Type B pancreatic cell (in vitro differentiated cells): ENCODE data around the gene FLOT1. TPM values are rescaled to one million over a fixed set of nuclear protein-coding genes. Genes with fewer than 3 reads are reported as not detected.

Source experiments
- DNase-seq: peaks from one replicate; pipeline ENCODE4 v3.0.0; 2021; ENCODE audit warnings: mixed read lengths; ENCODE audit not compliant: unreplicated experiment; ENCODE audit errors: extremely low spot score
- H3K27ac Mint-ChIP-seq: 2 replicates; pipeline ENCODE4 v1.8.0; 2021; ENCODE audit warnings: mild to moderate bottlenecking, mixed read lengths
- H3K27me3 Mint-ChIP-seq: 2 replicates; pipeline ENCODE4 v1.8.0; 2021; ENCODE audit warnings: mixed read lengths
- H3K36me3 Mint-ChIP-seq: 2 replicates; pipeline ENCODE4 v1.8.0; 2021; ENCODE audit warnings: mixed read lengths
- H3K4me1 Mint-ChIP-seq: one replicate; pipeline ENCODE4 v1.8.0; 2021; ENCODE audit warnings: mixed read lengths; ENCODE audit not compliant: unreplicated experiment
- H3K4me3 Mint-ChIP-seq: 2 replicates; pipeline ENCODE4 v1.8.0; 2021; ENCODE audit warnings: mild to moderate bottlenecking, mixed read lengths
- H3K9me3 Mint-ChIP-seq: 2 replicates; pipeline ENCODE4 v1.8.0; 2021; ENCODE audit warnings: mixed read lengths
- total RNA-seq: library from RNA; stranded (reverse); gene quantifications from 2 replicates; pipeline ENCODE4 v1.2.1, GENCODE V29; 2021; ENCODE audit warnings: low replicate concordance
- TF ChIP-seq, protein P1 (sequence below): fragments of 200-600 bp; sonication (generic); conservative IDR thresholded peaks from 2 replicates; pipeline ENCODE4 v1.5.0; 2021; ENCODE audit warnings: antibody characterized with exemption, mild to moderate bottlenecking

Gene FLOT1
- total RNA-seq, 1 donor from 2014 or later, result 94.8 TPM

GRCh38 chr6:30740540-30740870 is 2.0 kb downstream of the FLOT1 start:
- Mint-ChIP-seq H3K4me1 (peaks cover 32% of the 10 kb centered on the region), H3K27me3 (no peaks in the 10 kb centered on the region), H3K4me3 (peak overlapping the region; percentile 46), H3K27ac (peak overlapping the region; percentile 37), H3K36me3 (peaks cover 35% of the 10 kb centered on the region), H3K9me3 (no peaks in the 10 kb centered on the region)
- TF ChIP-seq, protein P1, sequence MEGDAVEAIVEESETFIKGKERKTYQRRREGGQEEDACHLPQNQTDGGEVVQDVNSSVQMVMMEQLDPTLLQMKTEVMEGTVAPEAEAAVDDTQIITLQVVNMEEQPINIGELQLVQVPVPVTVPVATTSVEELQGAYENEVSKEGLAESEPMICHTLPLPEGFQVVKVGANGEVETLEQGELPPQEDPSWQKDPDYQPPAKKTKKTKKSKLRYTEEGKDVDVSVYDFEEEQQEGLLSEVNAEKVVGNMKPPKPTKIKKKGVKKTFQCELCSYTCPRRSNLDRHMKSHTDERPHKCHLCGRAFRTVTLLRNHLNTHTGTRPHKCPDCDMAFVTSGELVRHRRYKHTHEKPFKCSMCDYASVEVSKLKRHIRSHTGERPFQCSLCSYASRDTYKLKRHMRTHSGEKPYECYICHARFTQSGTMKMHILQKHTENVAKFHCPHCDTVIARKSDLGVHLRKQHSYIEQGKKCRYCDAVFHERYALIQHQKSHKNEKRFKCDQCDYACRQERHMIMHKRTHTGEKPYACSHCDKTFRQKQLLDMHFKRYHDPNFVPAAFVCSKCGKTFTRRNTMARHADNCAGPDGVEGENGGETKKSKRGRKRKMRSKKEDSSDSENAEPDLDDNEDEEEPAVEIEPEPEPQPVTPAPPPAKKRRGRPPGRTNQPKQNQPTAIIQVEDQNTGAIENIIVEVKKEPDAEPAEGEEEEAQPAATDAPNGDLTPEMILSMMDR, result no peak
- DNase-seq, result no peak

DNA sequence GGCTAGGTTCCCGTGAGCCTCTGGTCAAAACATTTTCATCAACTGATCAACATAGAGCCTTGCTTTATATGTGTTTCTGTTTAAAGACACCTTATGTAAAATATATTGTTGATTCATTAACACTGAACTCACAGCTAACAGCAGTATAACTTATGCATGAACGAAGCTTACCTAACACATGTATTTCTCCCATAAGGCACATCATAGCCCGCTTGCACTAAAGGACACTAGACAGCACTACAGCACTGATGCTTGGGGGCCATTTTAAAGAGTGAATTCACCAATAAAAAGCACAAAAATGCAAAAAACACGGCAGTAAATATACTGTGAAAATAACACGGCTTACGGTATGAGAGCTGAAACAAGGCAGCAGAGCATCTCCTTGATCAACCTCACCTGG is 4.0 kb downstream of the FLOT1 start:
- no peak overlapping the region for H3K27ac Mint-ChIP-seq
- H3K36me3 Mint-ChIP-seq, result peaks cover 39% of the 10 kb centered on the region
- DNase-seq, result no peak
- no peaks in the 10 kb centered on the region for H3K9me3 Mint-ChIP-seq
- peaks cover 26% of the 10 kb centered on the region for H3K4me1 Mint-ChIP-seq
- no peaks in the 10 kb centered on the region for H3K27me3 Mint-ChIP-seq
- TF ChIP-seq, protein P1, result no peak
- no peak overlapping the region for H3K4me3 Mint-ChIP-seq

- TF ChIP-seq, protein P1, result no peak
- DNase-seq, result no peak
- Mint-ChIP-seq H3K4me1 (peaks cover 9% of the 10 kb centered on the region), H3K36me3 (peaks cover 32% of the 10 kb centered on the region), H3K9me3 (no peaks in the 10 kb centered on the region), H3K27ac (no peak overlapping the region), H3K4me3 (no peak overlapping the region), H3K27me3 (no peaks in the 10 kb centered on the region)
Observed at GRCh38 chr6:30735668-30736314, 6.7 kb downstream of the FLOT1 start.

DNA sequence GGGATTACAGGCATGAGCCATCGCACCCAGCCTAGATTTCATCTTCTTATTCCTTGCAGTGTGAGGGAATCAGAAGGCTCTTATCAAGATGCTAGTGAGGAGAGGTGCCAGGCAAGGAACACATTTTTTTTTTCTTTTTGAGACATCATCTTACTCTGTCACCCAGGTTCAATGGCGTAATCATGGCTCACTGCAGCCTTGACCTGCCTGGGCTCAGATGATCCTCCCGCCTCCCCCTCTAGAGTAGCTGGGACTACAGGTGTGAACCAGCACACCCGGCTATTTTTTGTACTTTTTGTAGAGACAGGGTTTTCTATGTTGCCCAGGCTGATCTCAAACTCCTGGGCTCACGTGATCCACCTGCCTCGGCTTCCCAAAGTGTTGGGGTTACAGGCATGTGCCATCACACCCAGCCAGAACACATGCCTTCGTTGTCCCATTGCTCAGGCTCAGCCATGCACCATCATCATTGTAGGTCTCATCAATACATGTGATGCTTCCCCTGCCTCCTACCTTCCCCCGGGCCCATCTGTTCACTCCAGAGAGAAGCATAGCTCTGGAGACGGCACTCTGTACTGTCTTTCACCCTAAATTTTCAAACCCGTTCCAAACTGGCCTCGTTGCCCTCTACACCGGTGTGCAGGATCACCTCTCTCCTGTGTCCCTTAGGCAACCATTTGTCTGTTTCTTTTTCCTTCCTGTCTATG is 10.1 kb downstream of the FLOT1 start:
- H3K4me1 Mint-ChIP-seq, result peaks cover 7% of the 10 kb centered on the region
- H3K36me3 Mint-ChIP-seq, result peaks cover 19% of the 10 kb centered on the region
- TF ChIP-seq, protein P1, result no peak
- DNase-seq, result no peak
- H3K27ac Mint-ChIP-seq, result no peak overlapping the region
- no peaks in the 10 kb centered on the region for H3K27me3 Mint-ChIP-seq
- no peak overlapping the region for H3K4me3 Mint-ChIP-seq
- H3K9me3 Mint-ChIP-seq, result no peaks in the 10 kb centered on the region

- TF ChIP-seq, protein P1, result peak; percentile 77
- Mint-ChIP-seq H3K27me3 (no peaks in the 10 kb centered on the region), H3K9me3 (no peaks in the 10 kb centered on the region), H3K4me1 (peaks cover 6% of the 10 kb centered on the region), H3K27ac (no peak overlapping the region), H3K36me3 (peaks cover 12% of the 10 kb centered on the region), H3K4me3 (no peak overlapping the region)
- peak; percentile 81 for DNase-seq
Observed at GRCh38 chr6:30730601-30731435, 11.7 kb downstream of the FLOT1 start.
